HFF-Myc (cell line): ENCODE measurements around the gene SPARC.
A peak's percentile ranks its signal among the peaks of the same experiment; 100 is the strongest.
"Not testable (repeated sequence)": the region's sequence is repeated elsewhere in the genome, so short reads cannot be mapped to it uniquely, and the experiment has no call there.

Experiments used
- DNase-seq: peaks from one replicate; pipeline ENCODE4 v3.0.0-alpha.2; 2011; ENCODE audit warnings: low read depth; ENCODE audit errors: extremely low read depth
- H3K4me3 ChIP-seq: replicated peaks from 2 replicates; pipeline ENCODE4 v1.5.1; 2011; ENCODE audit warnings: low read depth, mild to moderate bottlenecking, control low read depth, low read length
- CTCF ChIP-seq: IDR thresholded peaks from 2 replicates; pipeline ENCODE4 v1.5.1; 2012; ENCODE audit warnings: mild to moderate bottlenecking, low read depth, low read length, control low read depth; ENCODE audit errors: missing control alignments

The SPARC gene

GRCh38 chr5:151695464-151695863, 8.7 kb upstream of the SPARC start:
- no peak for TF ChIP-seq CTCF
- DNase-seq: no peak
- H3K4me3 ChIP-seq: no peak overlapping the region

DNA sequence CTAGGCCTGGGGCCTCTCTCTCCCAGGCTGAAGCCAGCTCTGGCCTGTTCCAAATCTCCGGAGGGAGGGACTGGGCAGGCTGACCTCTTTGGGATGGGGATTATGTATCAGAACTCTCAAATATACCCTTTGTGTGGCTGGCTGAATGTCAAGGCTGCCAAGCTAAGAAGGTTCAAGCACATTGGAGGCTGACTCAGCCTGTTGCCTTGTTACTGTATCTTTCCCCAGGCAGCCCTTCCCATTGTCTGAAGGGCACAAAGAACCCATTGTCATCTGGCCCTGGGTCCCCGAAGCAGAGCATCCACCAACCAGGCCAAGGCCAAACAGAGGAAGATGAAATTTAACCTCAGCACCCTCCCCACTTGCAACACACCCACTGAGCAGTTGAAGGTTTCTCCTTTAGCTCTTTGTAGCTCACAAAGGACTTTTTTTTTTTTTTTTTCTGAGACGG, 7.3 kb upstream of the SPARC start:
- no peak for DNase-seq

GRCh38 chr5:151692312-151692711, 5.6 kb upstream of the SPARC start:
- no peak for TF ChIP-seq CTCF

More for the DNA sequence above, 7.3 kb upstream of the SPARC start:
- no peak overlapping the region for H3K4me3 ChIP-seq
- TF ChIP-seq CTCF: no peak

GRCh38 chr5:151691706-151692105, 5.0 kb upstream of the SPARC start:
- no peak for DNase-seq
- H3K4me3 ChIP-seq: no peak overlapping the region
- TF ChIP-seq CTCF: no peak

More at GRCh38 chr5:151692312-151692711, 5.6 kb upstream of the SPARC start:
- H3K4me3 ChIP-seq: no peak overlapping the region
- no peak for DNase-seq

DNA sequence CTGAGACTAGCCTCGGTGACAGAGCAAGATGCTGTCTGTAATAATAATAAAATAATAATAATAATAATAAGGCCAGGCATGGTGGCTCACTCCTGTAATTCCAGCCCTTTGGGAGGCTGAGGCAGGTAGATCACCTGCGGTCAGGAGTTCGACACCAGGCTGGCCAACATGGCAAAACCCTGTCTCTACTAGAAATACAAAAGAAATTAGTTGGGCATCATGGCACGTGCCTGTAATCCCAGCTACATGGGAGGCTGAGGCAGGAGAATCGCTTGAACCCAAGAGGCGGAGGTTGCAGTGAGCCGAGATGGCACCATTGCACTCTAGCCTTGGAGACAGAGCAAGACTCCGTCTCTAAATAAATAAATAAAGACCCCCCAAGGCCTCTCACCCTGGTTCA, 2.9 kb upstream of the SPARC start:
- not testable (repeated sequence) for H3K4me3 ChIP-seq

DNA sequence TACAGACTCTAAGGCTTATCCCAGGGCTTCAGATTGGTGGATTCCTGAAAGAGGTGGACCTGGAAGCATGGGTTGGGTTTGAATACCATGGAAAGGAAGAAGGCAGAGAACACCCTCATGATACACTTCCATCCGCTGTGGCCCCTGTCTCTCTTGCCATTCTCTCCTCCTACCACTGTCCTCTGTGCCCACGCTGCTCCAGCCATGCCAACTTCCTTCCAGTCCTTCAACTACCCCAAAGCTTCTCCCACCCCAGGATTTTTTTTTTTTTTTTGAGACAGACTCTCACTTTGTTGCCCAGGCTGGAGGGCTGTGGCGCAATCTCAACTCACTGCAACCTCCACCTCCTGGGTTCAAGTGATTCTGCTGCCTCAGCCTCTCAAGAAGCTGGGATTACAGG, 1.7 kb upstream of the SPARC start:
- no peak for DNase-seq
- TF ChIP-seq CTCF: no peak
- no peak overlapping the region for H3K4me3 ChIP-seq

More for the DNA sequence above, 2.9 kb upstream of the SPARC start:
- not testable (repeated sequence) for DNase-seq

DNA sequence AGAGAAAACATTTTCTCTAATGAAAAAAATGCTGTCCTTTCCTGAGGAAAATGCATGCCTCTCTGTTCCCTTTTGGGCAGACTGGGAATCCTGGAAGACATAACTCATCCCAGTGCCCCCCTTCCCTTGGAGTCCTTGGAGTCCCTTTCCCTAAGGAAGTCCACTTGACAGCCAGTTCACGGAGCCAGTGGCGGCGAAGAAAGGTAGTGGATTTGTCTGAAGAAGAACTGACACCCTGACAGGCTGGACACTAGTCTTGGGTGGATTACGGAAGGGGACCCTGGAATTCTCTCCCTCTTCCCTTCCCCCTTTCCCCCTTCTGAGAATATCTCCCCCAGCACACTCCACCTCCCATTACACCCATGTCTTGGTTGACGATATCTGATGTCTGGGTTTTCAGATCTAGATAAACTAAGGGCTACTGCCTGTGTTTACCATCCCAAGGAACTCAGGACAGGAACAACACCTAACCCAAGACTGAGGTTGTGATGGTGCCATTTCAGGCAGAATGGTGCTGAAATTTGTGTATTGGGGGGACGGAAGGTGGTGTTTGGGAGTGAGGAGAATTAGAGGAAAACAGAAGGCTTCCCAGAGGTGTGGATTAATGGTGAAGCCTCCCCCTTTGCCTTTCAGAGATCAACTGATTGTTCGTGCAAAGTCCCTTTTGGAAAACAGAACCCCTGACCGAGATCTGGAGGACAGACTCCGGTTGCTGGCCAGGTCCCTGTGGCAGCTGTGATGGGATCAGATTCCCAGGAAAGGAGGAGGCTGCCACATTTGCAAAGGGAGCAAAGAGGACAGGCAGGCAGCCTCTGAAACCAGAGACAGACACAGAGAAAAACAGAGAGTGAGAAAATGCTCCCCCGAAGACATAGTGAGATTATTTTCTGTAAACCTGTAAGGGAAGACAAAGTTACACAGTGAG, 704 bp downstream of the SPARC start:
- no peak for DNase-seq

More for the DNA sequence above, 704 bp downstream of the SPARC start:
- H3K4me3 ChIP-seq: peak overlapping the region; percentile 86
- TF ChIP-seq CTCF: no peak
